HL-60 (cell line): ENCODE results near the gene CHTOP.

Experiments used
- GABPA ChIP-seq: IDR thresholded peaks from 2 replicates; pipeline ENCODE4 v1.6.1; 2012; ENCODE audit warnings: low read depth
- POLR2AphosphoS5 ChIP-seq: IDR thresholded peaks from 2 replicates; pipeline ENCODE4 v1.6.1; 2012; ENCODE audit warnings: low read depth
- SPI1 ChIP-seq: IDR thresholded peaks from 2 replicates; pipeline ENCODE4 v1.6.1; 2012; ENCODE audit warnings: low read depth, mild to moderate bottlenecking, borderline replicate concordance
- TF ChIP-seq, protein P1 (sequence below): IDR thresholded peaks from one replicate; pipeline ENCODE4 v1.5.1; 2011; ENCODE audit warnings: low read length, control low read depth, inconsistent platforms; ENCODE audit not compliant: insufficient read depth

GRCh38 chr1:153615406-153615805, 18.5 kb upstream of the CHTOP start:
- TF ChIP-seq, protein P1, sequence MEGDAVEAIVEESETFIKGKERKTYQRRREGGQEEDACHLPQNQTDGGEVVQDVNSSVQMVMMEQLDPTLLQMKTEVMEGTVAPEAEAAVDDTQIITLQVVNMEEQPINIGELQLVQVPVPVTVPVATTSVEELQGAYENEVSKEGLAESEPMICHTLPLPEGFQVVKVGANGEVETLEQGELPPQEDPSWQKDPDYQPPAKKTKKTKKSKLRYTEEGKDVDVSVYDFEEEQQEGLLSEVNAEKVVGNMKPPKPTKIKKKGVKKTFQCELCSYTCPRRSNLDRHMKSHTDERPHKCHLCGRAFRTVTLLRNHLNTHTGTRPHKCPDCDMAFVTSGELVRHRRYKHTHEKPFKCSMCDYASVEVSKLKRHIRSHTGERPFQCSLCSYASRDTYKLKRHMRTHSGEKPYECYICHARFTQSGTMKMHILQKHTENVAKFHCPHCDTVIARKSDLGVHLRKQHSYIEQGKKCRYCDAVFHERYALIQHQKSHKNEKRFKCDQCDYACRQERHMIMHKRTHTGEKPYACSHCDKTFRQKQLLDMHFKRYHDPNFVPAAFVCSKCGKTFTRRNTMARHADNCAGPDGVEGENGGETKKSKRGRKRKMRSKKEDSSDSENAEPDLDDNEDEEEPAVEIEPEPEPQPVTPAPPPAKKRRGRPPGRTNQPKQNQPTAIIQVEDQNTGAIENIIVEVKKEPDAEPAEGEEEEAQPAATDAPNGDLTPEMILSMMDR = no peak
- TF ChIP-seq POLR2AphosphoS5 (no peak), GABPA (no peak), SPI1 (no peak)
